Right ventricle myocardium inferior (tissue), 1 donor: ENCODE data around the gene HECW1. TPM values are rescaled to one million over a fixed set of nuclear protein-coding genes. Genes with fewer than 3 reads are reported as not detected.
"Not testable (repeated sequence)": the region's sequence is repeated elsewhere in the genome, so short reads cannot be mapped to it uniquely, and the experiment has no call there.

Experiments
- ATAC-seq: fragments of 200-7000 bp; cut with Tn5 transposase; one replicate; pipeline ENCODE4 v1.9.1; 2020; ENCODE audit warnings: mild to moderate bottlenecking, moderate library complexity
- DNase-seq: peaks from one replicate; pipeline ENCODE4 v3.0.0; 2021; ENCODE audit errors: missing footprints
- intact Hi-C: fragments of 100-400 bp; cut with DNase I; formaldehyde crosslinking; loops from one replicate; pipeline ENCODE4 v1.11.0; 2022
- total RNA-seq: library from RNA; stranded (reverse); fragmentation: NEBNext Ultra II Directional; extraction: Animal tissue kit (Norgen Biotek cat#: 25700); gene quantifications from one replicate; pipeline ENCODE4 v1.2.1, GENCODE V29; 2021
- donor health status: DM: no; HTN: yes; CAD: no; lungs with severe emphysema.

HECW1 gene
- total RNA-seq, 1 donor from 2014 or later: not detected

DNA sequence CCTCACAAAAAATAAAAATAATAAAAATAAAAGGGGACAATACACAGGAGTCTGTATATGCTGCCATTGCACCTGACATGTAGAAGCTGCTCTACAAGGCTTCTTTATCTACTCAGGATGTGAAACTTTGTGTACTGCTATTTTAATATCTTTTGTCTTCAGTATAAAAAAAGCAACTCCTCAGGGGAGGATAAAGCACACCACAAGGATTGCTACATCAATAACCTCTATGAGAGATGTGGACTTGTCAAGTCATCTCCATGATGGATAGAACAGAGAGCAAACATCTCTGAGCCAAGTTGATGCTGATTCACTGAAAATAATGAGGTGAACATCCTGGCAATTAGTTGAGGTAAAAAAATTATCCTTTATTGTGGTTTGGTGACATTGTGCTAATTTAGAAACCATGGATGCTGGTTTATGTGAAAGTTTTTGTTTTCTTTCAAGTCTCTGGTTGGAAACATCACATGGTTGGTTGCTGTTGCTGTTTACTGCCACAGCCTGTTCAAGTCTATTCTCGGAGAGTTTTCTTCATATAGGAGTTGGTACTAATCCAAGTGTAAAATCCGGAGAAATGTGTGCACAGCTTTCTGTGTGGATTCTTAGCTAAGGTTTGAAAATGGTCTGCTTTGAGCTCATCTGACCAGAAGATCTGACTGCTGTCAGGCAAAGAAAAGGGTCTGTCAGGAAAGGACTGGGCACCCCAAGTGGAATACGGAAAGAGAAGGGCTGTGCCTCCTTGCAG is 1.5 kb upstream of the HECW1 start:
- intact Hi-C loops: no loop called here
- ATAC-seq (no peak), DNase-seq (no peak)

DNA sequence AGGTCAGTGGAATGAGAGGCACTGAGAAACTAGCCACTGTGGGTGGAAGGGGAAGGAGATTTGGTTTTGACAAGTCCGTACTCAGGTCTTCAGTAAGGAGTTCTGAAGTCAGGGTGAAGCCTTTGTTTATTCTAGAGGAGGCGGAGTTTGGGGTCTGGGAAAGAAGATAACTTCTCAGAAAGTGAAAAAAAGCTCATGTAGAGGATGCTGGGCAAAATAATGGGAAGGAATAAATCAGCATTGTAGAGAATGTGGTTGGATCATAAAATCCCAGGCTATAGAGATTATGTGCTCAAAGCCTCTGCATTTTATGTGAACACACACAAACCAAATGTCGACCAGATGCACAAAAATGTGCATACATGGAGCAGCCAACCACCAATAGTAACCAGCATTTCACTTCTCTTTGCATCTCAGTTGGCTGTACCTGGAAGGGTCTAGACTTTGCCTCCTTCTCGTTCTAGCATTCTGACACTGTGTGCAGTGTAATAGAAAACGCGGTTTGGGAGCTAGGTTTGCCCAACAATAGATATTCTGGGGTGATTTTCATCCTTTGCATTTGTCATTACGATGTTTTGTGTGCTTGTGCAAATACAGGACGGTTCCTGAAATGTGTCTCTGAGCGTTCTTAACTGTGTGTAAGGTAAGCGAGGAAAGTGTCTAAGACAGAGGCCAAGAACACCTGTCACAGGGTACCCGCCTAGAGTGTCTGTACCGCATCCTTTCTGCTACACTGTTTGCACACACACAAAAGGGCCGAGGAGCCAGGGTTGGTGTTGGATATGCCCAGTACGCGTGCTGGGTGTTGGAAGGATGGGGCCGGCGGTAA is 603 bp upstream of the HECW1 start:
- ATAC-seq (no peak), DNase-seq (no peak)
- intact Hi-C loops: no loop called here

DNA sequence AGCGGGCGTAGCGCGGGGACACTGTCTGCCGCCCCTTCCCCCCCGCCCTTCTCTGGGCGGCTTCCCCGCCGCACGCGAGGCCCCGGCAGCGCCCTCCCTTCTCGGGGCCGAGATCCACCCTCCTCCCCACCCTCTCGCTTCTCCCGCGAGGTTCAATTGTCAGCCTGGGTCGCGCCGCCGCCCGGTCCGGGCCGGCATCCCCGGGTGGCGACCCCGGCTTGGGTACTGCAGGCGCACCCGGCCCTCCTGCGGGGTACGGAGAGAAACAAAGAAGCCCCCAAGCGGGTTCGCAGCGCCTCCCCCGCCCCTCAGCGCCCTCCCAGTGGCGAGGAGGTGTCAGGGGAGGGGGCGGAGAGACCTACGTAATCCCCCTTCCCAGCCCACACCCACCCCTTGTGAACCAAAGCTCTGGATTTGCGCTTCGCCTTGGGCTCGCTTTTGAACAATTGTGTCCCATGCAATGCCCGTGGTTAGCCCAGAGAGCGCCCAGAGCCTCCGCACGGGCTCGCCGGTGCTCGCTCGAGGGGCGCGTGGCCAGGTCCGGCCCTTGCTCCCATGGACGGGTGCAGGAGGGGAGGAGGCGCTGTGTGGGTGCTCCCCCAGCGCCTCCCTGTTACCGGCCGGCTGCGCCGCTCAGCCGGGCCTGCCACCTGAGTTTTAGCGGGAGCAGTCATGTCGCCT is 634 bp downstream of the HECW1 start:
- intact Hi-C loops: no loop called here
- DNase-seq: no peak
- ATAC-seq: peak; percentile 63

DNA sequence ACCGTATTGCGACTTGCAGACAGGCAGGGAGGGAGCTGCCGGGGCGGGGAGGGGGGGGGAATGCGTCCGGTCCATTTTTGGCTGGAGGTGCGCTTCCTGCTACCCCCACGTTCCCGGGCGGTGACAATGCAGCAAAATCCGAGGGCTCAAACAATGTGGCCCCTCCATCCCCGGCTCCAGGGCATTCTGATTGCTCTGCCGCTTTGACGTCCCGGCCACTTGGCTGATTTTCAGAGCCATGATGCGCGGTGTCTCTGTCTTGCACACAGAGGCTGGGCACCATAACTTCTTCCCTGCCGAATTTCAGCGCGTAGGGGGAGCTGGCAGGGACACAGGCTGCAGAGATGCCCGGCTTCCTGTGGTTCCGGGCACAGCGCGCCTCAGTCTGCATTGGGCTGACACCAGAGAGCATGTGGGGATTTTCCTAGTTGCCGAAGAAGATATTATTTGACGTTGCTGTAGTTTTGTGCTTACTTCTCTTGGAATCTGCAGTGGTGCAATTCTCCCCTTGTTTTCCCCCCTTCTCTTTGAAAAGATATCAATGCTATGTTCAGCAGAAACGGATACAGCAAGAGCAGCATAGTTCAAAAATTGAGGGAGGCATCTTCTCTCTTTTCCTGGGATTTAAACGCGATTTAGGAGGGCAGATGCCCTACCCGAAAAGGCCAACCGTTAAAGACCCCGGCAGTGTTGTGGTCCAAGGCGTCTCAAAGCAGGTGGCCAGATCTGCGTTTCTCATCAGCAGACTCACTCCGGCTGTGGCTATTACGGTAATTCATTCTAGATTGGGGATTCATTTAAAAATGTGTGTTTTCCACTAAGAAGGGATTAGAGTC is 1.4 kb downstream of the HECW1 start:
- DNase-seq: no peak
- no peak for ATAC-seq
- intact Hi-C loops: no loop called here

DNA sequence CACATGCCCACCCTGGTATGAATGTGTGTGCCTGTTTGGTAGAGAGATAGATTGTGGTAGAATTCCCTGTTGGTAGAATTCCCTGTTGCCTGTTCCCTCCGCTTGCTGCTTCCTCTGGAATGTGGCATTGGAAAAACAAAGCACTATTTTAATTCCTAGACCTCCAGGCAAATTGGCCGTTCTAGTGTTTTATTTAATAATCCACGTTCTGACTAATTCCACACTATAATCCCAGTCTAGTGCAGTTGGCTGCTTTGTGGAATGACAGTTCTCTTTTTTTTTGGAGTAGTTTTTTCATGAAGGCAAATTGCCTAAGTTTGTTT is 2.0 kb downstream of the HECW1 start:
- no peak for DNase-seq
- ATAC-seq: no peak
- intact Hi-C loops: no loop called here

DNA sequence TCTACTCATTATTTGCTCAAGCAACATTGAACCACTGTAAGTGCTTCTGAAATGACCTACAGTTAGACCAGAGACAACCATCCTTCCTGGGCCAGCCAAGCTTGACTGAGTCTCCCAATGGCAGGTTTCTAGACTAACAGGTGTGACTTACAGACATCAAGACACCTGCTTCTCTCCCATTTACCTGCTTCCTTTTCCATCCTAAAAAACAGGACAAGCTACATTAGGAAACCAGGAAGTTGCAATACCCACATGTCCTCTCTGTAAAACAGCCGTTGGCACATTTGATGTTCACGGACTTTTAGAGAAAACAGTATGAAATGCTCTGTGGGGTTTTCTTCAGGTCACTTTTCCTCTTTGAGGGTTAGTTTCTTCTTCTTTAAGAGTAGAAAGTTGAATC is 4.0 kb downstream of the HECW1 start:
- ATAC-seq (no peak), DNase-seq (no peak)
- intact Hi-C loops: no loop called here

DNA sequence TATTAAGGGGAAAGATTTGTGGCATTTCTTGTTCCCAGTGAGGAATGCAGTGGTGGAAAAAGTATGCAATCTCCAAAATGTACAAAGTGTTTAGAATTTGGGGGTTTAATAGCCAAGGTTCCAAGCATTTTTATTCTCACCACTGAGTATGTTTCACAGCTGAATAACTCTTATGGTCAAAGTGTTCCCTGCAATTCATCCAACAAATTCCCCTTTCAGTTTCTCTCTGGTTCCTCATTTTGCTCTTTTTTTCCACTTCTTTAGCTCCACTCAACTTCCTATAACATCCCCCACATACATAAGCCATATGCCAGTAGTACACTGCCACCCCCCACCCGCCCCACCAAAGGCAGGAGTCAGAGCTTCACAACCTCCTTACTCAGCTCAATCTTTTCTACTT is 4.6 kb downstream of the HECW1 start:
- intact Hi-C loops: no loop called here
- no peak for DNase-seq
- no peak for ATAC-seq

DNA sequence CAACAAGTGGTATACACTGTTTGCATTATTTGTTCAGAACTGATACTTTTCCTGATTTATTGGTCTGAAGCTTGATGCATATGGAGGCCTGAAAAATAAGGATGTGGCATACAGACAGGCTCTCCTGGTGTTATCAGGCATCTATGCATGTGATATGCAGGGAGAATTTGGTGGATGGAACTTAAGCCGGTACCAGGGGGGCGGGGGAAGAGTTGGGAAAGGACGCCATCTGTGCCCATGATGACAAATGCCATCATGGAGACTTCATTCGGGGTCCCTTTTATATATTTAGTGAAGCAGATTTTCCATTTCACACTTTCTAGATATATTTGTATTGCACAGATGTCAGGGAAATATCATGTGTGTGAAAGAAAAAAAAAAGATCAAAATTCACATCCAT is 5.4 kb downstream of the HECW1 start:
- no peak for DNase-seq
- intact Hi-C loops: no loop called here
- ATAC-seq: no peak

DNA sequence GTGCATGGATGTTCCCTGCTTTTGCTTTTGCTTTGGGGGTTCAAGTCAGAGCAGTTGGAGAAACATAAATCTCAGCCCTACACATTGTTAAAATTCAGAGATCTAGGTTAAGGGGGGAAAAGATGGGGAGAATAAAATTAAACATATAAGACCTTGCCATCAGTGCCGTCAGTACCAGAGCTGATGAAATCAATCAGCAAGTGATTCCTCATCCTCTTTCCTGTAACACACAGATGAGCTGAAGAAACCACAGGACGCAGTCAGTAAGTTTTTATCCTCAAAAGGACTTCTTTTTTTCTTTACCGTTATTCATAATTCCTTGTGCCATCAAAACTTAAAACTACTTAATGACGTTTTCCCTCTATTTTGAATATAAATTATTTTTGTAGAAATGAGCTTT is 5.9 kb downstream of the HECW1 start:
- no peak for ATAC-seq
- DNase-seq: no peak
- intact Hi-C loops: no loop called here

DNA sequence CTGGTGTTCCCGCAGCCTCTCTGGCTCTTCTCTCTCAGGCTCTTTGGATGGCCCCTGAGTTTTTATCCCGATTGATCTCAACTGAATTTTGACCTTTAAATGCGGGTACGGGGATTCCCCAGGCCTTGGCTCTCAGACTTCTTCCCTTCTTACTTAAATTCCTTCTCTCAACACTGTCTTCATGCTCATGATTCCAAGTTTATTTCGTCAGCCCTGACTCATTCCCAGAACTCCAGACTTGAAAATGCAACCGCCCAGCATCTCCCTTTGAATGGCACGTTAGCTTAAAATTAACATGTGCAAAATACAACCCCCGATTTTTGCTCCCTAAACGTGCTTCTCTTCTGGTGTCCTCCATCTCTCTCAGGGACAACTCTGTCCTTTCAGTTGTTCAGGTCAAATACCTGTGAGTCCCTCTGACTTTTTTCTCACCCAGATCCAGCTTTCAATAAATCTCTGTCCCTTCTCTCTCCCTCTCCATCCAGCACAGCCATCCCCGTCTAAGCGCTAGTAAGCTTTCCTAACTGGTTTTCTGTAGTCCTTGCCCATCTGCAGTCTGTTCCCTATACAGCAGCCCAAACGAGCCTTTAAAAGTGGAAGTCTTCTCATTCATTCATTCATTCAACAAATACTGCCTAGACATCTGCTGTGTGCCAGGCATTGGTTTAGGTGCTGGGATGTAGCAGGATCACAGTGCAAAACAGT is 7.1 kb downstream of the HECW1 start:
- no peak for DNase-seq
- no peak for ATAC-seq
- intact Hi-C loops: no loop called here

DNA sequence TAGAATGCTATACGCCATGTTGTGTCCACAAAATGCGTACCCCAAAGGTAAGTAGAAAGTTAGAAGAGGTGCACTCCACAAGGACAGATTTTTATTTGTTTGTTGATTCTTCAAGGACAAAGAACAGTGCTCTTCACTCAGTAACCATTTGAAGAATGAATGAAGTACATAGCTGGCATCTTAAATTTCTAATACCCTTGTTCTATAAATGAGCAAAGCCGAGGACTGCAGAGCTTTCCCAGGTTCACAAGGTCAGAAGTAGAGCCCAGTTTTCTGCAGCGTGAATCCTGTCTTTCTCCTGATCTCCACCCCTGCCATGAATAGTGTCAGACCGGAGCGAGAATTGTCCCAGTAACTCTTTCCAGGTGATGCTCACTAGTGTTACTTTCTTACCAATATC is 9.5 kb downstream of the HECW1 start:
- intact Hi-C loops: no loop called here
- DNase-seq (no peak), ATAC-seq (no peak)

DNA sequence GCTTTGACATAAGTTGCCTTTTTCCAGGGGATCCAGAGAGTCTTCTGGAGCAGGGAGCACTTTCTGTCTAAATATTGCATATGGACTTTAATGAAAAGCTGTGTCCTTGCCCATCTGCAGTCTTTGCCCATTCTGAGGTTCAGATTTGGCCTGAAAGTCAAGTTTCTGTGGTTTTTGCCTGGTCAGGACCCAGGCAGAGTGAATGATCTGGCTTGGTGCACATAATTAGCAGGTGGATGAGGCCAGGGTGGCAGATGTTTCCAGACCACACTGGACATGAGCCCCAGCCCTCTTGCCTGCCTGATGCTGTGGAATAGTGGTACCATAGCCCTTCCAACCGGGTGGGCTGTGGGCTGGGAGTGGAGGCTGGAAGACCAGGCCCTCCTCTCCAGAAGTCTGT is 11.0 kb downstream of the HECW1 start:
- intact Hi-C loops: no loop called here
- ATAC-seq: no peak
- DNase-seq: no peak

DNA sequence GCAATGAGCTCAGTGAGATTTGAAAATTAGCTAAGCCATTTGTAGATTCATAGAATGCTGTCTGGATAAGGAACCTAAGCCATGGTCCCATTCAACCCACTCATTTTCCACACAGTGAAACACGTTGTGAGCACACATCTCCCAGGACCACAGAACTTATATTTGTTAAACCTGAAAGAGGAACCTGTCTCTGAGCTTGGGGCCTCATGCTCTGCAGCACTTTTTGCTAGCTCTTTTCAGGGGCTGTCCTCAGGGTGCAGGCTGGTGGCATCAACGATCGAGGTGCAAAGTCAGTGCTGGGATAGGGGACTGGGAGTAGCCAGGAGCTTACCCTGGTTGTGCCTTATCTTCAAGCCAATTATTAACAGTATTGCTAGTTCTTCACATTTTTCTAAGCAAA is 11.9 kb downstream of the HECW1 start:
- no peak for ATAC-seq
- no peak for DNase-seq
- intact Hi-C loops: no loop called here

DNA sequence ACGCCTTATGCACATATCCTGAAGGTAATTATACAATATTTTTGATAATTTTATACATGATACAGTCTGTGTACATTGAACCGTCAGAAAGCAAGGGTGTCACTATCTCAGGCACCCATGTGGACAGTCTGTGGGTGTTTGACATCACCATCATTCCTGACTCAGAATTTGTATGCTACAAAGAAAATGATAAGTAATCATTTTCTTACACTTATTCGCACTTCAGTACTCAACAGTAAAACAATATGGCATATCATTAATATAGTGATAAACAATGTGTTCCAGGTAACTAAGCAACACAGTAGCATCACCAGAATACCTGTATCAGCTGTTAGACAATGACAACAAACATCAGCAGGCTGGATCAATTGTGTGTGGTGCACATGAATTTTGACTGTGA is 17.9 kb downstream of the HECW1 start:
- intact Hi-C loops: no loop called here
- DNase-seq: no peak
- ATAC-seq: no peak

DNA sequence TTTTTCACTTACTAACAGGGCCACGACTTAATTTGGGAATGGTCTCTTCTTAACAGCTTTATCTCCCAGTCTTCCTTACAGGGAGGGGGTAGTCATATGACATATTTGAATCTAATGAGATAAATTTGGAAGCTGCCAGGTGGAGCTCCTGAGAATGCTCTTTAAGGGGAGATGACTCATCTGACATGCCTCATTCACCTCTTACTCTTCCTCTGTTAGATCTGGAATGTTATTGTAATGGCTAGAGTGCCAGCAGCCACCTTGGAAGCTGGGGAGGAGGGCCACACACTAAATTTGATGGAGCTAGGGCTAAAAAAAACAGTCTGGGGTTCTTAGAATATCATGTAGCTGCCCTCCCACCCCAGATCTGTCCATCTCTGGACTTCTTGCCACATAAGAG is 22.7 kb downstream of the HECW1 start:
- DNase-seq (no peak), ATAC-seq (no peak)
- intact Hi-C loops: no loop called here

DNA sequence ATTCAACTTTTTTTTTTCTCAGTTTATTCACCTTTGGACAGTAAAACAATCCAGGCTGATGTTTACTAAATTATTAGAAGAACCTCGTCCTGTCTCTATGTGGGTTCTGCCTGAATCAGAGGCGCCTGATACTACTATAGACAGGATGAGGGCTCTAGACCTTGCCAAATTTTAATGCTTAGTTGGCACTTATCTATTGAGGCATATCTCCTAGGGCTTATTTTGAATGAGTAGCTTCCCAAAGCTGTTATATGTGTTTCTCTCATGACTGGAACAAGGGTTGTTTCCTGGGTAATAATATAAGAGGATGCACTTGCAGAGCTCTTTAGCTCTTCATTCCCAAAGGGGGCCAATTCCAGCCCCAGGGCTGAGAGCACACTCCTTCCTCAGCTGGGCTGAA is 23.6 kb downstream of the HECW1 start:
- ATAC-seq: no peak
- no peak for DNase-seq
- intact Hi-C loops: no loop called here

DNA sequence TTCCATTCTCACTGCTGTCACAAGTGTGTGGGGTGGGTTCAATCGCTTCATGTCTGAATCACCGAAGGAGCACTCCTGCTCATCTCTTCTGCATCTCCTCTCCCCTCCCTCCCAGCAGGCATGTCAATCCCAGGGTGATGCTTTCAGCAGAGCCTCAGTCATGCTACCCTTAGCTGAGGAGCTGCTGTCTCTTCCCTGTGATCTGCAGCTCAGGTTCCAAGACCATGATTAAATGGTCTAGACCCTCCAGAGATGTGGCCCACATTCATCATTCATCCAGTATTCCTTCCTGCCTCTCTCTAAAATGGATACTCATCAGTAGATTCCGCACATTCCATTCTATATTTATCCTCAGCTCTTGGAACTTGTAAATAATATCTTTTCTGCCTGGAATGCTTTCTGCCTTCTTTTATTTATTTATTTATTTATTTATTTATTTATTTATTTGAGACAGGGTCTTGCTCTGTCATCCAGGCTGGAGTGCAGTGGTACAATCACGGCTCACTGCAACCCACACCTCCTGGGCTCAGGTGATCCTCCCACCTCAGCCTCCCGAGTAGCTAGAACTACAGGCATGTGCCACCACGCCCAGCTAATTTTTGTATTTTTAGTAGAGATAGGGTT is 24.8 kb downstream of the HECW1 start:
- DNase-seq, intact Hi-C loops: not testable (repeated sequence)

DNA sequence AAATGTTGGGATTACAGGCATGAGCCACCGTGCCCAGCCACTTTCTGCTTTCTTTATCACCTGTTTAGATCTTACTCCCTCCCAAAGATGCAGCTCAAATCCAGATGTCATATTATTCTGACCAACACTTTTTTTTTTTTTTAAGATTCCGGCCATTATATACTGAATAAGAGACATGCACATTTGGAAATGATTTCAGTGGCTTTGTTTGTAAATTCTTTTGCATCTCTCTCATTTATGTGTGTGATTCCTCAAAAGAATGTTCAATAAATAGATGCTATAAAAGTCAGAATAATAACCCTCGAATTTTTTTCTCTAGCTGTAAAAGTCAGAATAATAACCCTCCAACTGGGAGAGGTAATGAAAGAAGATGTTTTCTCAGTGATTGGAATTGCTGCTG is 25.4 kb downstream of the HECW1 start:
- intact Hi-C loops: no loop called here
- no peak for ATAC-seq
- no peak for DNase-seq

More for the DNA sequence above, 24.8 kb downstream of the HECW1 start:
- not testable (repeated sequence) for ATAC-seq
